SH-SY5Y (cell line): ENCODE measurements around the gene GPC3.

Experiments used
- GATA2 ChIP-seq: IDR thresholded peaks from 2 replicates; pipeline ENCODE4 v1.6.1; 2011; ENCODE audit warnings: mild to moderate bottlenecking, low read depth, low read length
- GATA3 ChIP-seq: IDR thresholded peaks from 2 replicates; pipeline ENCODE4 v1.6.1; 2011; ENCODE audit warnings: low read depth, mild to moderate bottlenecking, low read length, moderate library complexity

DNA sequence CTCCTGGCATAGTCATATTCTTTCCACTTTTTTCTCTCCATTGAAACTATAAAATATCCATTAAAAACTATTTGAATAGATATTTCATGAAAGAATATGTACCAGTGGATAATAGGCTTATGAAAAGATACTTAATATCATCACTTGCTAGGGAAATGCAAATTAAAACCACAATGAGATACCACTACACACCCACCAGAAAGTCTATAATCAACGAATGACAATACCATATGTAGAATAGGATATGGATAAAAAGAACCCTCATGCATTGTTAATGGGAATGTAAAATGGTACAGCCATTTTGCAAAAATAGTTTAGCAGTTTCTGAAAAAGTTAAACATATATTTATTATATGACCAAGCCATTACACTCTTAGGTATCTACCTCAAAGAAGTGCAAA is 351.4 kb downstream of the GPC3 start:
- no peak for TF ChIP-seq GATA2
- no peak for TF ChIP-seq GATA3
